OCI-LY7 (cell line): ENCODE measurements around the gene CFAP97D2.

Source experiments
- CTCF ChIP-seq: fragments of 200-600 bp; sonication (generic); conservative IDR thresholded peaks from 2 replicates; pipeline ENCODE4 v1.5.1; 2014; ENCODE audit warnings: mild to moderate bottlenecking, antibody characterized with exemption, low read length, moderate library complexity, mixed read lengths
- EZH2phosphoT487 ChIP-seq: fragments of 200-600 bp; sonication (generic); IDR thresholded peaks from 2 replicates; pipeline ENCODE4 v1.6.1; 2018; ENCODE audit warnings: low read depth, borderline replicate concordance, mild to moderate bottlenecking, mixed run types, antibody characterized with exemption, low read length, moderate library complexity, mixed read lengths

GRCh38 chr13:114142640-114143490 lies 36.2 kb upstream of the CFAP97D2 start:
- no peak for TF ChIP-seq CTCF
- no peak for TF ChIP-seq EZH2phosphoT487
